PFSK-1 (cell line): ENCODE results near the gene PHETA1.

Experiments used
- FOXP2 ChIP-seq: optimal IDR thresholded peaks from 2 replicates; pipeline ENCODE3; 2011; ENCODE audit warnings: borderline replicate concordance, control low read depth, inconsistent platforms; ENCODE audit not compliant: insufficient read depth; ENCODE audit errors: extremely low read length, extremely low read depth
- POLR2AphosphoS5 ChIP-seq: IDR thresholded peaks from 2 replicates; pipeline ENCODE4 v1.6.1; 2012; ENCODE audit warnings: low read depth, mild to moderate bottlenecking, control low read depth, low read length, moderate library complexity
- REST ChIP-seq, 2 experiments: IDR thresholded peaks; 2 replicates each; pipeline versions ENCODE4 v1.6.1 to v1.8.0; 2011 to 2012; ENCODE audit warnings: low read depth in 2 of 2, low read length in 2 of 2, control low read depth in 1 of 2, inconsistent platforms in 1 of 2, mild to moderate bottlenecking in 1 of 2, moderate library complexity in 1 of 2; ENCODE audit not compliant: insufficient read depth in 1 of 2
- SIN3A ChIP-seq: IDR thresholded peaks from 2 replicates; pipeline ENCODE4 v1.6.1; 2012; ENCODE audit warnings: mild to moderate bottlenecking, low read length, moderate library complexity, borderline replicate concordance; ENCODE audit not compliant: insufficient read depth
- TAF1 ChIP-seq: IDR thresholded peaks from 2 replicates; pipeline ENCODE4 v1.6.1; 2012; ENCODE audit warnings: low read length, control low read depth, borderline replicate concordance; ENCODE audit not compliant: insufficient read depth

Gene PHETA1

GRCh38 chr12:111408686-111409402 lies 39.9 kb upstream of the PHETA1 start:
- TF ChIP-seq SIN3A (no peak), TAF1 (no peak), FOXP2 (no peak), REST (IDR thresholded peaks at IDR 0.05; ENCODE audit: insufficient read depth in 1 of 2, low read depth in 2 of 2, low read length in 2 of 2) (no peak), POLR2AphosphoS5 (no peak)

- TF ChIP-seq SIN3A (no peak), FOXP2 (no peak), REST (IDR thresholded peaks at IDR 0.05; ENCODE audit: insufficient read depth in 1 of 2, low read depth in 2 of 2, low read length in 2 of 2) (no peak), POLR2AphosphoS5 (no peak), TAF1 (no peak)
These were observed 39.2 kb upstream of the PHETA1 start for GRCh38 chr12:111408116-111408440.

GRCh38 chr12:111407377-111408115 lies 38.7 kb upstream of the PHETA1 start:
- TF ChIP-seq POLR2AphosphoS5 (no peak), SIN3A (no peak), TAF1 (no peak), FOXP2 (no peak)

- TF ChIP-seq POLR2AphosphoS5 (no peak), SIN3A (no peak), REST (IDR thresholded peaks at IDR 0.05; ENCODE audit: insufficient read depth in 1 of 2, low read depth in 2 of 2, low read length in 2 of 2) (no peak), FOXP2 (no peak), TAF1 (no peak)
These were observed 37.8 kb upstream of the PHETA1 start for GRCh38 chr12:111406474-111407376.

GRCh38 chr12:111405859-111406473 lies 37.1 kb upstream of the PHETA1 start, which contains the start of gene SH2B3:
Gene SH2B3, plus strand, starts transcription at chr12:111405923. Its CDS starts 12,223 bp downstream, at chr12:111418146.
- TF ChIP-seq FOXP2 (no peak), POLR2AphosphoS5 (no peak), TAF1 (no peak), SIN3A (no peak), REST (IDR thresholded peaks at IDR 0.05; ENCODE audit: insufficient read depth in 1 of 2, low read depth in 2 of 2, low read length in 2 of 2) (no peak; a peak in 1 of 4 replicates)
